ENCODE data around the gene TNFSF9. TPM values are rescaled to one million over a fixed set of nuclear protein-coding genes. Genes with fewer than 3 reads are reported as not detected.

Gene TNFSF9
- total and polyA plus RNA-seq, 4 donors: 0.08 to 0.12 TPM; not detected in 2

GRCh38 chr19:6571167-6571566 is 40.3 kb downstream of the TNFSF9 start:
- Histone ChIP-seq H3K9me3 (ENCODE audit: control insufficient read depth in 4 of 4, low read length in 3 of 4) (peaks cover 0 to 4% (median 2%) of the 10 kb centered on the region in 4 donors), H3K27ac (ENCODE audit: low read depth in 1 of 2, low read length in 2 of 2) (no peak overlapping the region), H3K36me3 (ENCODE audit: control insufficient read depth in 4 of 4, insufficient read depth in 3 of 4, low read depth in 1 of 4, low read length in 3 of 4) (no peaks in the 10 kb centered on the region), H3K9ac (ENCODE audit: low read depth in 1 of 2, low read length in 2 of 2) (no peak overlapping the region), H3K27me3 (ENCODE audit: control insufficient read depth in 4 of 4, insufficient read depth in 4 of 4, low read length in 3 of 4) (peaks cover 0 to 5% (median 0%) of the 10 kb centered on the region in 4 donors), H3K4me1 (ENCODE audit: control insufficient read depth in 4 of 4, insufficient read depth in 4 of 4, low read length in 3 of 4) (no peaks in the 10 kb centered on the region), H3K4me3 (ENCODE audit: low read depth in 1 of 3, low read length in 3 of 3) (no peak overlapping the region)
- no peak for TF ChIP-seq FOXA2 (IDR thresholded peaks at IDR 0.05)
- DNase-seq (ENCODE audit: low spot score): no peak

GRCh38 chr19:6572217-6572616 is 41.4 kb downstream of the TNFSF9 start:
- peaks cover 0 to 4% (median 2%) of the 10 kb centered on the region in 4 donors for H3K9me3 ChIP-seq (ENCODE audit: control insufficient read depth in 4 of 4, low read length in 3 of 4)
- 41% methylated on average over 4 of the region's 4 CpGs for WGBS
- H3K36me3 ChIP-seq (ENCODE audit: control insufficient read depth in 4 of 4, insufficient read depth in 3 of 4, low read depth in 1 of 4, low read length in 3 of 4): no peaks in the 10 kb centered on the region
- H3K27me3 ChIP-seq (ENCODE audit: control insufficient read depth in 4 of 4, insufficient read depth in 4 of 4, low read length in 3 of 4): peaks cover 0 to 5% (median 0%) of the 10 kb centered on the region in 4 donors
- TF ChIP-seq ATF3 (IDR thresholded peaks at IDR 0.05) (no peak), SP1 (IDR thresholded peaks at IDR 0.05) (no peak), YY1 (IDR thresholded peaks at IDR 0.05) (no peak), NR2F2 (IDR thresholded peaks at IDR 0.05) (no peak), RXRA (IDR thresholded peaks at IDR 0.05) (no peak), JUND (IDR thresholded peaks at IDR 0.05) (no peak), TAF1 (conservative IDR thresholded peaks at IDR 0.05) (no peak), FOXA1 (IDR thresholded peaks at IDR 0.05) (no peak), FOXA2 (IDR thresholded peaks at IDR 0.05) (no peak), REST (IDR thresholded peaks at IDR 0.05) (no peak), HNF4G (IDR thresholded peaks at IDR 0.05) (no peak), MAX (IDR thresholded peaks at IDR 0.05) (no peak), GABPA (IDR thresholded peaks at IDR 0.05 in 1 of 2, conservative IDR thresholded peaks at IDR 0.05 in 1 of 2) (no peak), EGR1 (IDR thresholded peaks at IDR 0.05; ENCODE audit: low read depth in 2 of 2) (no peak), HNF4A (conservative IDR thresholded peaks at IDR 0.05) (no peak), RAD21 (IDR thresholded peaks at IDR 0.05) (no peak), ZBTB33 (IDR thresholded peaks at IDR 0.05) (no peak)
- no peak overlapping the region for H3K27ac ChIP-seq (ENCODE audit: low read depth in 1 of 2, low read length in 2 of 2)
- no peak overlapping the region for H3K4me3 ChIP-seq (ENCODE audit: low read depth in 1 of 3, low read length in 3 of 3)
- H3K4me1 ChIP-seq (ENCODE audit: control insufficient read depth in 4 of 4, insufficient read depth in 4 of 4, low read length in 3 of 4): no peaks in the 10 kb centered on the region
- no peak overlapping the region for H3K9ac ChIP-seq (ENCODE audit: low read depth in 1 of 2, low read length in 2 of 2)
- no peak for DNase-seq (ENCODE audit: low spot score)

All from liver (tissue), 9 donors.